PC-3 (cell line): ENCODE data around the gene C19orf53.

Experiments used
- CTCF ChIP-seq: fragments of 300-600 bp; sonication (generic); conservative IDR thresholded peaks from 2 replicates; pipeline ENCODE4 v1.5.1; 2017; ENCODE audit warnings: antibody characterized with exemption, low read depth, mild to moderate bottlenecking, low read length
- EZH2 ChIP-seq: fragments of 300-600 bp; sonication (generic); IDR thresholded peaks from one replicate; pipeline ENCODE4 v1.6.1; 2017; ENCODE audit warnings: antibody characterized with exemption, mild to moderate bottlenecking, low read length; ENCODE audit not compliant: unreplicated experiment
- EZH2phosphoT487 ChIP-seq: fragments of 300-600 bp; sonication (generic); IDR thresholded peaks from 2 replicates; pipeline ENCODE4 v1.6.1; 2018; ENCODE audit warnings: mild to moderate bottlenecking, antibody characterized with exemption, low read length, borderline replicate concordance

DNA sequence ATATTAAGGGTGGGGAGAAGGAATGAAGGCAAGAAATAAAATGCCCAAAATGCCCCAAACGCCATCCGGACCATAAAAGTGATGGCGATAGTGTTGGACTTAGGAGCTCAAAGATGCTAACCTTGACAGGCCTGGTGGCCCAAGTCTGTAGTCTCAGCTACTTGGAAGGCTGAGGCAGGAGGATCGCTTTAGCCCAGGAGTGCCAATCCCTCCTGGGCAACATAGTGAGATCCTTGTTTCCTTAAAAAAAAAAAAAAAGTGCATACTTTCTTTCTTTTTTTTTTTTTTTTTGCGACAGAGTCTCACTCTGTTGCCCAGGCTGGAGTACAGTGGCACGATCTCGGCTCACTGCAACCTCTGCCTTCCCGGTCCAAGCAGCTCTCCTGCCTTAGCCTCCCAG is 41.9 kb upstream of the C19orf53 start:
- TF ChIP-seq CTCF, result no peak
- TF ChIP-seq EZH2, result no peak
- TF ChIP-seq EZH2phosphoT487, result no peak
